Measurements from ENCODE around the gene IL3RA. TPM values are rescaled to one million over a fixed set of nuclear protein-coding genes. Genes with fewer than 3 reads are reported as not detected.
"Not testable (repeated sequence)": the region's sequence is repeated elsewhere in the genome, so short reads cannot be mapped to it uniquely, and the experiment has no call there.

Gene IL3RA
- total RNA-seq, 1 donor from 2014 or later: 0.97 TPM

GRCh38 chrX:1341545-1342184 is 5.1 kb downstream of the IL3RA start:
- peaks cover 17% of the 10 kb centered on the region for H3K36me3 Mint-ChIP-seq (ENCODE audit: low read depth, unreplicated experiment)
- no peak for TF ChIP-seq CTCF (IDR thresholded peaks at IDR 0.05; ENCODE audit: unreplicated experiment)
- DNase-seq (ENCODE audit: low spot score): no peak
- H3K27ac Mint-ChIP-seq (ENCODE audit: unreplicated experiment): no peak overlapping the region
- peaks cover 10% of the 10 kb centered on the region for H3K9me3 Mint-ChIP-seq (ENCODE audit: unreplicated experiment)
- H3K27me3 Mint-ChIP-seq (ENCODE audit: unreplicated experiment): peaks cover 9% of the 10 kb centered on the region
- H3K4me3 Mint-ChIP-seq (ENCODE audit: unreplicated experiment): no peak overlapping the region
- H3K4me1 Mint-ChIP-seq (ENCODE audit: unreplicated experiment): no peaks in the 10 kb centered on the region

GRCh38 chrX:1349606-1350005 is 13.0 kb downstream of the IL3RA start:
- H3K9me3 Mint-ChIP-seq (ENCODE audit: unreplicated experiment); DNase-seq (ENCODE audit: low spot score); H3K36me3 Mint-ChIP-seq (ENCODE audit: low read depth, unreplicated experiment); H3K4me1 Mint-ChIP-seq (ENCODE audit: unreplicated experiment); H3K27ac Mint-ChIP-seq (ENCODE audit: unreplicated experiment): not testable (repeated sequence)
- Mint-ChIP-seq H3K4me3 (ENCODE audit: unreplicated experiment) (peak overlapping the region; percentile 74), H3K27me3 (ENCODE audit: unreplicated experiment) (peaks cover 17% of the 10 kb centered on the region)

GRCh38 chrX:1351981-1352714 is 15.6 kb downstream of the IL3RA start:
- Mint-ChIP-seq H3K27ac (ENCODE audit: unreplicated experiment) (no peak overlapping the region), H3K36me3 (ENCODE audit: low read depth, unreplicated experiment) (peaks cover 3% of the 10 kb centered on the region), H3K27me3 (ENCODE audit: unreplicated experiment) (peaks cover 17% of the 10 kb centered on the region), H3K4me1 (ENCODE audit: unreplicated experiment) (peaks cover 2% of the 10 kb centered on the region), H3K9me3 (ENCODE audit: unreplicated experiment) (no peaks in the 10 kb centered on the region), H3K4me3 (ENCODE audit: unreplicated experiment) (no peak overlapping the region)
- no peak for DNase-seq (ENCODE audit: low spot score)
- no peak for TF ChIP-seq CTCF (IDR thresholded peaks at IDR 0.05; ENCODE audit: unreplicated experiment)

- Mint-ChIP-seq H3K27me3 (ENCODE audit: unreplicated experiment) (peaks cover 15% of the 10 kb centered on the region), H3K9me3 (ENCODE audit: unreplicated experiment) (no peaks in the 10 kb centered on the region), H3K36me3 (ENCODE audit: low read depth, unreplicated experiment) (peaks cover 7% of the 10 kb centered on the region), H3K4me3 (ENCODE audit: unreplicated experiment) (peak overlapping the region; percentile 77), H3K4me1 (ENCODE audit: unreplicated experiment) (peaks cover 2% of the 10 kb centered on the region), H3K27ac (ENCODE audit: unreplicated experiment) (no peak overlapping the region)
- DNase-seq (ENCODE audit: low spot score): no peak
- no peak for TF ChIP-seq CTCF (IDR thresholded peaks at IDR 0.05; ENCODE audit: unreplicated experiment)
These were observed 17.7 kb downstream of the IL3RA start for GRCh38 chrX:1354036-1355019.
